Measurements from ENCODE around the gene EPHA7.

GRCh38 chr6:93369586-93370134 lies 49.7 kb downstream of the EPHA7 start:
- TF ChIP-seq POLR2AphosphoS5 (IDR thresholded peaks at IDR 0.05) (no peak), EP300 (IDR thresholded peaks at IDR 0.05) (no peak), POLR2A (IDR thresholded peaks at IDR 0.05) (no peak)
- TF ChIP-seq, protein P1, sequence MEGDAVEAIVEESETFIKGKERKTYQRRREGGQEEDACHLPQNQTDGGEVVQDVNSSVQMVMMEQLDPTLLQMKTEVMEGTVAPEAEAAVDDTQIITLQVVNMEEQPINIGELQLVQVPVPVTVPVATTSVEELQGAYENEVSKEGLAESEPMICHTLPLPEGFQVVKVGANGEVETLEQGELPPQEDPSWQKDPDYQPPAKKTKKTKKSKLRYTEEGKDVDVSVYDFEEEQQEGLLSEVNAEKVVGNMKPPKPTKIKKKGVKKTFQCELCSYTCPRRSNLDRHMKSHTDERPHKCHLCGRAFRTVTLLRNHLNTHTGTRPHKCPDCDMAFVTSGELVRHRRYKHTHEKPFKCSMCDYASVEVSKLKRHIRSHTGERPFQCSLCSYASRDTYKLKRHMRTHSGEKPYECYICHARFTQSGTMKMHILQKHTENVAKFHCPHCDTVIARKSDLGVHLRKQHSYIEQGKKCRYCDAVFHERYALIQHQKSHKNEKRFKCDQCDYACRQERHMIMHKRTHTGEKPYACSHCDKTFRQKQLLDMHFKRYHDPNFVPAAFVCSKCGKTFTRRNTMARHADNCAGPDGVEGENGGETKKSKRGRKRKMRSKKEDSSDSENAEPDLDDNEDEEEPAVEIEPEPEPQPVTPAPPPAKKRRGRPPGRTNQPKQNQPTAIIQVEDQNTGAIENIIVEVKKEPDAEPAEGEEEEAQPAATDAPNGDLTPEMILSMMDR (IDR thresholded peaks at IDR 0.05): no peak
